GM21381 (cell line): ENCODE results near the gene AR.

ENCODE experiments used
- ATAC-seq: cut with Tn5 transposase; IDR thresholded peaks from one replicate; pipeline ENCODE4 v1.9.1; 2021; ENCODE audit warnings: mild to moderate bottlenecking, moderate library complexity; ENCODE audit not compliant: unreplicated experiment

AR gene

DNA sequence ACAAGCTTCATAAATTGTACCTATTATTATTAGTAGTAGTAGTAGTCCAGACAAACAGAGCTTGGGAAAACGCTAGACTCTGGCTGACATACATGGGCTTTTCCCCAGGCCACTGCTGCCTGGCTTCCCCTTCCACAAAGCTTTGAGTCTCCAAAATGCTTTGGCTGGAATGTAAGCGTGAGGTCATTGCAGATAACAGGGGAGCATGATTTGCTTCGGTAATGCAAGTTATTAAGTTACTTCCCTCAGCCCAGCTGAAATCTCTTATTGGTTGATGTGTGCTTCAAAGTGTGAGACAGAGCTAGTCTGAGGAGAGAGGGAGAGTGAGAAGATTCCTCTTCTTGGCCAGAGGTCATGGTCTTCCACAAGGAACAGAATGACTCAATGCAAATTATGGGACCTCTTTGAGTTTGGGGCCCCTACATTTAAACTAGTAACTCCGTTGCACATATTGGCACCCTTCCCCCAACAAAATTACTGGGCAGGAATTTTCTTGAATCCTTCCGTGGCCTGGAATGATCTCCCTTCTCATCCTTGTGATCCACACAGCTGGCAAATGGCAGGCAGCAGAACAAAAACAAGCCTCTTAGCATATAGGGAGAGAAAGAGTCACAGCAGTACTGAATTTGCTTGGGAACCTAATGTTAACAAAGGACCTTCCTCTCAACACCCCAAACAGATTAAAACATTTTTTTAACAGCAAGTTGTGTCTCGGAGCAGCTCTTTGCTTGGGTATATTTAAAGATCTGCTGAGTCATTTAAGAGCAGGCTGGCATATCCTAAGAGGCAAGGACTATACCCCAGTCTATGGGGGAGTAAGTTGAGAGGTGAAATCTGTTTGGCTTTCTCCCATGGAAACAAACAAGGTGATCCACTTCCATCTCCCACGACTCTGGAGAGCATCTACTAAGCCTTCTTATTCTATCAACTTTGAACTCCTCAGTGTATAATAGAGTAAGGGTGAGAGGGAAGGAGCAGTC lies 19.9 kb downstream of the AR start:
- ATAC-seq: no peak

GRCh38 chrX:67564475-67564874 lies 20.7 kb downstream of the AR start:
- no peak for ATAC-seq

DNA sequence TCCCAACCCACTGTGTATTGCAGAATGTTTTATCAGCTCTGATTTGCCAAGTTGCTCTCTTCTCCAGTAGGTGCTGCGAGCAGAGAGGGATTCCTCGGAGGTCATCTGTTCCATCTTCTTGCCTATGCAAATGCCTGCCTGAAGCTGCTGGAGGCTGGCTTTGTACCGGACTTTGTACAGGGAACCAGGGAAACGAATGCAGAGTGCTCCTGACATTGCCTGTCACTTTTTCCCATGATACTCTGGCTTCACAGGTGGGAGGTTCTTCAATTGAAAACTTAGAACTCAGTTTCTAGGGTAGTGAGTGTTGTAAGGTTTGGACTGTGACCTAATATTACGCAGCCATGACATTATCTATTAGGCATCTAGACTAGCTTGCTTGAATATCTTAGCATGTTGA lies 24.9 kb downstream of the AR start:
- ATAC-seq: no peak

GRCh38 chrX:67570839-67571238 lies 27.0 kb downstream of the AR start:
- no peak for ATAC-seq

- ATAC-seq: no peak
Measured at GRCh38 chrX:67574696-67575095, 30.9 kb downstream of the AR start.

- ATAC-seq: no peak
Measured at GRCh38 chrX:67582436-67582835, 38.6 kb downstream of the AR start.

DNA sequence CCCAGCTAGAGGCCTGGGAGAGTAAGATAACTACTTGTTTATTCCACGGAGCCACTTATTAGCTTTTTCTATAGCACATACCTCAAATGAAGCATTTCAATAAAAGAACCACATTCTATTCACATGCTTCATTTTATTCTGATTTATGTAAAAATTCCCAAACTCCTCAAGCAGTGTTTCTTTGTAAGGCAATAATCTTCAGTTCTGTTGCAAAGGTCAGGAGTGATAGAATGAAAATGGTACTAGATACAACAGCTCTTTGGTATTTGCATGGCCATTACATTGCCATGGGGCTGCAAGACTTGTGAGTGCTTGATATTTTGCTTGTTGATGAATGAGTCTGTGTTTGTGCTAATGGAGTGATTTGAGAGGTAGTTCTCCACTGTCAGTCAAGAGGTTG lies 39.4 kb downstream of the AR start:
- ATAC-seq: no peak

- no peak for ATAC-seq
Measured at GRCh38 chrX:67585401-67585800, 41.6 kb downstream of the AR start.

DNA sequence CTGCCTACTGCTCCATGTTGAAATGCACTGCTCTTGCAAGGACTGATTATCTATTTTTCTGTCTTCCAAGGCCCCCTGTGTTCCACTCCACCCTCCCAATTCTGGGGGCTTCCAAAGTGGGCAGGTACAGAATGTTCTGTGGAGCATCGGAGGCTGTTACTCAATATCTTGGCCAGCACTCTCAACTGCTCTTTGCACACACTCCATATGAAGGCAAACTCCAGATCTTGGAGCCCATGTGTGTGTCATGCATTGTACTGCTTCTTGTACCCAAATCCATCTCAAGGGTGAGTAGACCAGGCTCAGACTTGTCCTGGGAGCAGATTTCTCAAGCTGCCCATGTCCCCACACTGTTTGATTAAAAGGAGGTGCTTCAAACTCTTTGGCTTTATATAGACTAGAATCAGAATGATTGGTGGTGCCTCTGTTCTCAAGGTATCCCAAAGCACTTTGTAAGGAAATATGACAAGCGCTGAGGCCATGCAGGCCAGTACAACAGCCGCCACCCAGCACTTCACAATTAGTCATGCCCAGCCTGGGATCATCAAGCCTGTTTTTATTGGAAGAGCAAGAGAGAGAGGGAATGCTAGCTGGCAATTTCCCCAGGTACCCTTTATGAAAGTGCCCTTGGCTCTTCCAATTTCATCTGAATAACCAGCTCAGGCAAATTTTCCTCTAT lies 44.3 kb downstream of the AR start:
- no peak for ATAC-seq

- no peak for ATAC-seq
Measured at GRCh38 chrX:67596839-67597790, 53.3 kb downstream of the AR start.

DNA sequence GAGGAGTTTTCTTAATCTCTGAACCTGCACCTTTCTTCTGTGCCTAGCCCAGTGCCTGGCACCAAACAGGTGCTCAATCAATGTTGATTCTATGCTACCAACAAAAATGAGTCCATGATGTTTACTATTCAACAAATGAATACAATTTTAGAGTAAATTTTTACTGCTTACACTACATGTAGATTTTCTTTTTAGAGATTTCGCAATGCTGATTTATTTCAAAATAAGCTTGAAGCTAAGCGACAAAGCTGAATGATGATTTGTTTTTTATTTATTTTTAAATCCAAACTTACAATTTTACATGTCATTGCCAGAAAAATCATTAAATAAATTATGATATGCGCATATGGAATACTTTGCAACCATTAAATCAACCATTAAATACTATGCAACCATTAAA lies 55.7 kb downstream of the AR start:
- ATAC-seq: no peak

DNA sequence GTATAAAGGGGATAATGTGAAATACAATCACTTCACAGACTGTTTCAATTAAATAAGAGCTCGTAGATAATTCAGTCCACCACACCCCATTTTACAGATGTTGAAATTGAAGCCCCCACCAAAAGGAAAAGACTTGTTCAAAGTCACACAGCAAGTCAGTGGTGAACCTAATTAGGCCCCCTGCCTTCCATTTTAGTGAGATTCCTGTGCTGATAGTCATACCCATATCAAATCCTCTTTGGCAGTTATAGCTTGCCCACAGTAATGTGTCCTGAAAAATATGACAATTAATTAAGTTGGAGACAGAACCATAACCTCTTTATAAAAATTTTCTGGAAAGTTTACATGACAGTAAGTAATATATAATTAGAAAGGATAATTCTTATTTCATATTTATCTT lies 58.0 kb downstream of the AR start:
- no peak for ATAC-seq

DNA sequence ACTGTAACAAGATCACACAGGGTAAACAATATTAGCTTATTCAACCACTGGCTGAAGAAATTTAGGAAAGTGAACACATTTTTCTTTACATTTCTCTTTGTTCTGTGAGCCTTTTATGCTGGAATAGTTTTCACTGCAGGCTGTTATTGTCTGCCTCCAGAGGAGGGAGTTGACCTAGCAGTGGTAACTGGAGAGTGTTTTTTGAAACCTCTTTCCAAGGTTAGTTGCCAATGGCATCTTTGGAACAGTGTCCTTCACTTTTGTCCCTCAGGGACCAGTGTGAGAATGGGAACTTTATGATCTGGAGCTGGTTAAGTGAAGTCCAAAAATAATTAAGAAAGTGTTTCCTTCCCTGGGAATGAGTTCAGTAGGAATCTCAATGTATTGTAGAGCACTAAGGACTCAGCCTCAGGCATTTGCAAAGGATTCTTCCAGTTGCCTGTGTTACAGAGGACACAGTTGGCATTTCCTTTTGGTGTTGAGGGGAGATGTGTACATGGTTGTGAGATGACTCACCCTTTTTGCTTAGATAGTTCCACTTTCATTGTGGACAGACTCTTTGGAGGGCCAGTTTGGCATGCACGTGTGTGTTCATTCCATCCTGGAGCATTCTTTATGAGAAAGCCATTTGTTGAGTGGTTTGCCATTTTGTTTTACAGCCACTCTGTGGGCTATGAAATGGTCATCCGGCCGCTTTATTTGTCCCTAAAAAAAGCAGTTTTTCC lies 61.3 kb downstream of the AR start:
- no peak for ATAC-seq

- no peak for ATAC-seq
Measured at GRCh38 chrX:67607466-67607865, 63.6 kb downstream of the AR start.

- ATAC-seq: no peak
Measured at GRCh38 chrX:67610282-67610681, 66.5 kb downstream of the AR start.

DNA sequence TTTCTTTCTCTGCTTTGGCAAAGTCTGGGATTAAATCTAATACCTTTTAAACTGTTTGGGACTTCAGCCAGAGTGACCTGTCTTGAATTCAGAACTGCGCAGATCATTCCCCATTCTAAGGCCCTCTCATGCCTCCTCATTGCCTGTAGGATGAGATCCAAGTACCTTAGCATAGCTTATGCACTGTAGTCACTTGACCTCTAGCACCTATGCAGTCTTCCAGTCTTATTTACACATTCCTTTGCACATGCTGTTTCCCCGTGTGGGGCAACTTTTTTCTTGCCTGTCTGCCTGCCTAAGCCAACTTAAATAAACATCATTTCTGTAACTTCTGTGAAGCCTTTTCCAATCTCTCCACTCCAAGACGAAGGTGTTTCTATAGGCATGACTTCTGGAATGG lies 68.4 kb downstream of the AR start:
- ATAC-seq: no peak

DNA sequence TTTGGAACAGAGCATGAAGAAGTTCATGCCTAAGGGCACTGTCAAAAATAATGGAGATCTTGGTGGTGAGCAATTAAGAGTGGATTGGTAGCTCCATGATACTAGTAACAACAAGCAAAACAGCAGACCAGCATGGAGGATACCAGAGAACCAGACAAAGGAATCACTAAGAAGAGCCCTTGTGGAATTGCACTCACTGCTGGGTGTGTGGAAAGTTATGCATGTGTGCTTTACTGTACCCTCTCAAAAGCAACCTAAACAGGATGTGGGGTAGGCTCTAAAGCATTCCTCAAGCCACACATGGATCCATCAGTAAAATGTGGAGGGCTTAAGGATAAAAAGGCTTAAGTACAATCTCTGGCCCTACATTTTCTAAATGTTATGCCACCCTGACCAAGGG lies 69.5 kb downstream of the AR start:
- ATAC-seq: no peak

GRCh38 chrX:67613996-67614395 lies 70.2 kb downstream of the AR start:
- no peak for ATAC-seq

- ATAC-seq: no peak
Measured at GRCh38 chrX:67614423-67614822, 70.6 kb downstream of the AR start.

GRCh38 chrX:67619253-67619652 lies 75.4 kb downstream of the AR start:
- ATAC-seq: no peak
